ENCODE results near the gene LHFPL2. TPM values are rescaled to one million over a fixed set of nuclear protein-coding genes. Genes with fewer than 3 reads are reported as not detected.
"Not testable (repeated sequence)": the region's sequence is repeated elsewhere in the genome, so short reads cannot be mapped to it uniquely, and the experiment has no call there.

The LHFPL2 gene
- total RNA-seq, 1 experiment from 2014 or later: 33.9 TPM

DNA sequence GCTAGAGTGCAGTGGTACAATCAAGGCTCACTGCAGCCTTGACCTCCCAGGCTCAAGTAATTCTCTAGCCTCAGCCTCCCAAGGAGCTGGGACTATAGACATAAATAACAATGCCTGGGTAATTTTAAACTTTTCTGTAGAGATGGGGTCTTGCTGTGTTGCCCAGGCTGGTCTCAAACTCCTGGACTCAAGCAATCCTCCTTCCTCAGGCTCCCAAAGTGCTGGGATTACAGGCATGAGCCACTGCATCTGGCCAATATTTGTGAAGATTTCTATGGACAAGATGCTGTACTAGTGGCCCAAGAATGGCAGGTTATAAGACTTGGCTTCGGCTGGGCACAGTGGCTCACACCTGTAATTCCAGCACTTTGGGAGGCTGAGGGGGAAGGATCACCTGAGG lies 18.4 kb upstream of the LHFPL2 start:
- not testable (repeated sequence) for DNase-seq (ENCODE audit: low read depth)

DNA sequence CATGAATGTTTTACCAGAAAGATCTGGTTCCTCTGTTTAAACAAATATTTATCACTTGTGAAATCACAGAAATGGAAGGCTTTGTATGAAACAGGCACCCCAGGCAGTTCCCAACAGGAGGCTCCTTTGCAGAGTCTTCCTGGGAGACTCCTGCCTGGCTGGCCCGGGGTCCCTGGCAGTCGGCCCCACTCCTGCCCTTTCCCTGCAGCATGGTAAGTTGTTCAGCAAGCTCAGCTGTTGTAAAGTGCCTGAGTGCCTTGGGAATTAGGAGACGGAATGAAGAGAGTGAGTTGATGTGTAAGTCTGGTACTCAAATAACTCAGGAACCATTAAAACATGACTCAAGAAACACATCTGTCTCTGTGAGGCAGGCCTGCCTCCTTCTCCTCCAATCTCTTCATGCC lies 17.5 kb upstream of the LHFPL2 start:
- no peak for DNase-seq (ENCODE audit: low read depth)

DNA sequence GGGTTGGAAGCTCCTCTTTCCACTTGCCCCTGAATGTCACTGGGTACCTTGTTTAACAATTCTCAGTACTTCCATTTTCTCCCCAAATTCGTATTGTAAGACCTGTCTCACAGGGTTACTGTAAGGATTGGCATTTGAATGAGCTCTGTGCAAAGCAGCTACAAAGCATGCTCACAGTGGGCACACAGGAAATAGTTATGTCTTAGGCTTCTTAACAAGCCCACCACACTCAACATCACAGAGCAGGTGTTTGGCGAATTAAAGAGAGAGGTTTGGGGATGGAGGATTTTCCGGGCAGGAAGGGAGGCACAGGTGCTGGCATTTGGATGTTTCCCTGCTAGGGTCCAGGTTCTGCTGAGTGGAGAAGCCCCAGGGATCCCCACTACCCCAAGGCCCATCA lies 17.0 kb upstream of the LHFPL2 start:
- no peak for DNase-seq (ENCODE audit: low read depth)

DNA sequence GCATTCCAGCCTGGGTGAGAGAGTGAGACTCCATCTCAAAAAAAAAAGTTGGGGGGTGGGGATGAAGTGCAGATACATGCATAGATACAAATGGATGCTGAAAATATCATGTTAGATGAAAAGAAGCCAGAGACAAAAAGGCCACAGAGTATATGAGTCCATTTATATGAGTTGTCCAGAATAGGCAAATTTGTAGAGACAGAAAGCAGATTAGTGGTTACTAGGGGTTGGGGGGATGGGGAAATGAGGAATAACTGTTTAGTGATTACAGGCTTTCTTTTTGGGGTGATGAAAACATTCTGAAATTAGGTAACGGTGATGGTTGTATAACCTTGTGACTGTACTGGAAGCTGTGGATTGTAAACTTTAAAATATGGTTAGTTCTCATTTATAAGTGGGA lies 13.8 kb upstream of the LHFPL2 start:
- DNase-seq (ENCODE audit: low read depth): no peak

DNA sequence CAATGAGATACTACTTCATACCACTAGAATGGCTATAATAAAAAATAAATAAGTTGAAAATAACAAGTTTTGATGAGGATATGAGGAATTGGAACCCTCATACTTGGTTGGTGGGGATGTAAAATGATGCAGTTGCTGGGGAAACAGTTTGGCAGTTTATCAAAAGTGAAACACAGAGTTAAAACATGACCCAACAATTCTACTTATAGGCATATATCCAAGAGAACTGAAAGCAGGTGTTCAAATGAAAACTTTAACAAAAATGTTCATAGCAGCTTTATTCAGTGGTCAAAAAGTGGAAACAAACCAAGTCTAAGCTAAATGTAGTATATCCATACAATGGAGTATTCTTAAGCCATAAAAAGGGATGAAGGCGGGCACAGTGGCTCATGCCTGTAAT lies 13.1 kb upstream of the LHFPL2 start:
- DNase-seq (ENCODE audit: low read depth): no peak

DNA sequence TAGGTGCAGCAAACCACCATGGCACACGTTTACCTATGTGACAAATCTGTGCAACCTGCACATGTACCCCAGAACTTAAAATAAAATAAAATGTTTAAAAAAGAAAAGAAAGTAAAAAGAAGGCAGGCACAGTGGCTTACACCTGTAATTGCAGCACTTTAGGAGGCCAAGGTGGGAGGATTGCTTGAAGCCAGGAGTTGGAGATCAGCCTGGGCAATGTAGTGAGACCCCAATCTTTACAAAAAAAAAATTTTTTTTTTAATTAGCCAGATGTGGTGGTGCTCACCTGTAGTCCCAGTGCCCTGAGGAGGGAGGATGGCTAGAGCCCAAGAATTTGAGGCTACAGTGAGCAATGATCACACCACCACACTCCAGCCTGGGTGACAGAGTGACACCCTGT lies 12.5 kb upstream of the LHFPL2 start:
- DNase-seq (ENCODE audit: low read depth): no peak

DNA sequence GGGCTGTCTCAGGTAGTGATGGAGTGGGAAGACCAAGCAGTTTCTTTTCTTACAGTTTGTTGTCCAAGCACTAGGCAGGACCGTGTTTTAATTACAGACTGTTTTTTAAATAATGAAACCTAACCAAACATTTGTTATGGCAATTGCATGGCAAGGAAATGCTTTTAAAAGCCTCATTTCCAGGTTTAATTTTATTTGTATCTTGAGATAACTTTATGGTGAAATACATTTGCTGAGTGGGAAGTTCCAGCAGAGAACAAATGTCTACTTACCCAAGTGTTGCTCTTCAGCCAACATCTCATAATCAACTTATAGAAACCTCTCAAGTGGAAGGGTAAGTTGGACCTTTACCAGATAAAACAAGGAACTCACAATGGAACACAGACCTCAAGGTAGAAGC lies 11.8 kb upstream of the LHFPL2 start:
- DNase-seq (ENCODE audit: low read depth): no peak

DNA sequence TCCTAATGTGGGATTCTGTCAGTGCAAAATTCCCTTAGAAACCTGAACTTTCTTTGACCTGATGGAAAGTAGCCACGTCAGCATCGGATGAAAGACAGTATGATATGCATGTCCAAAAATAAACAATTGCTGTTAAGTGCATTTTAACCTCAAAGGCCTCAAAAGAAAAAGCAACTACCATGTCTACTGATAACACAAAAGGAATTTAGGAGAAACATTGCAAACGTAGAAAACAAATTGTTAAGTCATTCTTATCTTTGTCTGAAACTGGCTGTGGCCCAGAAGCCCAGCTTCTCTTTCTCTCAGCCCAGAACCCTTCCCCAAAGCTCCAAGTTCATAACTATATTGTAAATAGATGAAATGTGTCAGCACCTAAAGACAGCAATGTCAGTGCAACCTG lies 11.1 kb upstream of the LHFPL2 start:
- DNase-seq (ENCODE audit: low read depth): no peak

DNA sequence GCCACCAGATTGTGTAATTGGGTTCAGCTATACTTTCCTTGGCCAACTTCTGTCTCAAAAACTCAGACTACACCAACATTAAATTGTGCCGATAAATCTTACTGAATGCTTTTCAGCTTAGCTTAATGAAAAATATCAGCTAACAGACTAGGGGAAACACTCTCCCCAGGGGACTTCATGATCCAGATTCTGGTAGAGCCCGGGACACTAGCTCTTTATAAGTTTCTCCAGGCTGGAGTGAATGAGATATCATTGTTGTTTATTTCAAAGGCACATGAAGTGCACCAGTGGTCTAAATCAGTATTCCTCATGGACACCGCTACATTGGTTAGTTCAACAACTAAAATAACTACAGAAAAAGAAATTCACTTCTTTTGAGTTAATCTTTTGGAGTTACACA lies 10.5 kb upstream of the LHFPL2 start:
- no peak for DNase-seq (ENCODE audit: low read depth)

DNA sequence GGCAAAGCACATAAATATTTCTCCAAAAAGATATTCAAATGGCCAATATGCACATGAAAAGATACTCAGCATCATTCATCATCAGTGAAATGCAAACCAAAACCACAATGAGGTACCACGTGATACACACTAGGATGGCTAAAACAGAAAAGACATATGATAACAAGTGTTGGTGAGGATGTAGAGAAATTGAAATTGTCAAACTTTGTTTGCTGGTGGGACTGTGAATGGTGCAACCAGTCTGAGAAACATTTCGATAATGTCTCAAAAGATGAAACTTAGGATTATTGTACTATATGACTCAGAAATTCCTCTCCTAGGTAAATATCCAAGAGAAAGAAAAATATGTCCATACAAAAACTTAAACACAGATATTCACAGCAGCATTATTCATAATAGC lies 8.6 kb upstream of the LHFPL2 start:
- no peak for DNase-seq (ENCODE audit: low read depth)

DNA sequence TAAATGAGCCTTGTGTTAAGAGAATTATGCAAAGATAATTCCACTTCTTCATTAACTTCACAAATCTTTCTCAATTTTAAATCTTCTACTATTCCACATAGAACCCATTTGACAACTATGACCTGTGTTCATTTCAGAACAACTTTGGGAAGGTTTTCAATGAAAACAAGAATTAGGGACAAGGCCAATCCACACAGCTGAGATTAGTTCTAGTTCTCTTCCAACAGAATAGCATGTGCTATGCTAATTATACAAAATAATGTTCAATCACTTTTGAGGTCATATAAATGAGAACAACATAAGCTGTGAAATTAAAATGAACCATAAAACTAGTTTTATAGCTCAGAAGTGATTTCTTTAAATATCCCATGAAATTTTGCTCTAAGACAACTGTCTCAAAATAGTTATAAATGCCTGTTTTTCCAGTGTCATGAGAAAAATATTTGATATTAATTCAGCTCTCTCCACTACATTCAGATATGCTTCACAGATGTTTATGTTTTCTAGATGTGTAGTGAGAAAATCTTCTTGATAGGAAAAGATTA lies 7.2 kb upstream of the LHFPL2 start:
- no peak for DNase-seq (ENCODE audit: low read depth)

DNA sequence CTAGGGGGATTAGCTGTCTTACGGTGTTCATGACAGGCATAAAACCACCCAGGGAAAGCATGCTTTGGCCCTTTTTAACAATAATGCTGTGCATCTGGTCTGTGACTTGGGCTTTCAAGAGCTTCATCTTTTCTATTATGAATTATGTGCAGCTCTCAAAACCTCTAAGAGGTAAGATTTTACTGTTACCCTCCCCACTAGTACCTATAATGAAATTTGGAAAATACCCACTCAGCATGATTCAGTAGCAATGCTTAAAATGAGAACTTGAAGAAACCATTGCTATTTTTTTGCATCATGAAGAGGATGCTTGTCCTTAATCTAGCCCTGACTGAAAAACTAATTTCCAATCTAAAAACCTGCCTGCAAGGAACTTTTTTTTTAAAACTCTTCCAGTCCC lies 5.8 kb upstream of the LHFPL2 start:
- no peak for DNase-seq (ENCODE audit: low read depth)

DNA sequence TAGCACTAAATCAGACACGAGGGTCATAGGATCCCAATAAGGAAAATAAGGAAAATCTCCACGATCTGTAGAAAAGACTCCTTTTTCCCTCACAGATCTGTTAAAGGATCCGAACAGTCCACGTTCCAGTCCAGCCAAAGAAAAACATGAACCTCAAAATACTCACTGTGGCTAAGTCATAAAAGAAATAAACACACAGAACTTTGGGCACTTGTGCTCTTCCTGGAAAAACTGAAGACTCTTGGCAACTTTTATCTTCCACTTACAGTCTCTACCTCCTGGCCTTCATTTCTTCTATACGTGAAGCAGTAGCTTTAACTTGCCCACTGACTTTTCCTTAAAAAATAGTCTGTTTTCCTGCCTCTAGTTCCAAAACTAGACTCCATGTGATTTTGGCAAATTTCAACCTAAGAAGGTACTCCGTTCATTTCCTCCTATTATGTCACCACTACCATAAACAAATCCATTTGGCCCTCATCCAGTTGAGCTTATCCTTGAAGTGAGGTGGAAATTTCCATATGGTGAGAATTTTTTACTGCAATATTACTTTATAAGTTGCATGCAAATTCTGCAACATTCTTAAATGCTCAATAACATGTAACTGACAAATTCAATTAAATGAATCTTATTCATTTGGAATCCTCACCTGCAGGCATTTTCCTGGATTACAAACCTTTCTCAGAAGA lies 5.3 kb upstream of the LHFPL2 start:
- DNase-seq (ENCODE audit: low read depth): no peak

DNA sequence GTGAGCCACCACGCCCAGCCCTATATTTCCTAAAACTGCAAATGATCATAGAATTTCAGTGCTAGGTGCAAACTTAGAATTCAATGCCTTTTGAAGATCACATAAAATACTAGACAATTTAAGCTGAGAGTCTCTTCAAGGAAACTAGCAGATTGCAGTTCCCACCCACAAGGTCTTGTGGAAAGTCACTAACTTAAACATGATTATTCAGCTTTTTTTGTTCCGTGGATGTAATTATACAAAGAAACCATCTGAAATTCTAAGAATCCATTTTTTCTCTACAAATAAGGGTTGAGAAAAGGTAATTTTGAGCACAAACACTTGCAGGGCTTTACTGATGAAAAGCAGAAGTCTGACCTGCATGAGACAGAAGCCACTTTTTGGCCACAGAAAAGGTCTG lies 4.5 kb upstream of the LHFPL2 start:
- DNase-seq (ENCODE audit: low read depth): no peak

DNA sequence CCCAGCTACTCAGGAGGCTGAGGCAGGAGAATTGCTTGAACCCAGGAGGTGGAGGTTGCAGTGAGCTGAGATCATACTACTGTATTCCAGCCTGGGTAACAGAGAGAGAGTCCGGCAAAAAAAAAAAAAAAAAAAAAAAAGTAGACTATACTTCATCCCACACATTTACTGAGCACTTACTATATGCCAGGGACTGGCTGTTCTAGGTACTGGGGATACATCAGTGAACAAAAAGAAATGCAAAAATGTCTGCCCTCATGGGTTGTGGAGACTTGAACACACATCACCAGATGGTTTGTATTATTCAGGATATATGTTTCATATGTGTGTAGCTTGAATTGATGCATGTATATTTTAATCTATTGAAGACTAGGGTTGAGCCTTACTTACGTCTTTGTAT lies 2.9 kb upstream of the LHFPL2 start:
- DNase-seq (ENCODE audit: low read depth): no peak

DNA sequence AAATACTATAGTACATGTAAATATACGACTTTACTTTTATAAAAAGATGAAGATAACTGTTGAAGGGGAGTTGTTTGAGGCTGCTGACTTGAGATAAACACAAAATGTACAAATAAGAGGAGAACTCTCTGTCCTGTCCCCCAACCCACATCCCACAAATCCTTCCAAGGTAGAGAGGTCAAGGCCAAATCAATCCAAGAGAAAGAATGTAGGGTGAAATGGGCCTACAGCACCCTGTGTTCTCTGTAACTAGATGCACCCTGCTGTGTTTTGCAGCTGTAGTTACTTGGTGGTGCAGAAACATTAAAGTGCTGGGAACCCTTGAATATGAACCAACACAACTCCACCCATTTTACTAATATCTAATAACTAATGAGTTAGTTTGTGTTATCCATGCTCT lies 2.0 kb upstream of the LHFPL2 start:
- DNase-seq (ENCODE audit: low read depth): no peak

DNA sequence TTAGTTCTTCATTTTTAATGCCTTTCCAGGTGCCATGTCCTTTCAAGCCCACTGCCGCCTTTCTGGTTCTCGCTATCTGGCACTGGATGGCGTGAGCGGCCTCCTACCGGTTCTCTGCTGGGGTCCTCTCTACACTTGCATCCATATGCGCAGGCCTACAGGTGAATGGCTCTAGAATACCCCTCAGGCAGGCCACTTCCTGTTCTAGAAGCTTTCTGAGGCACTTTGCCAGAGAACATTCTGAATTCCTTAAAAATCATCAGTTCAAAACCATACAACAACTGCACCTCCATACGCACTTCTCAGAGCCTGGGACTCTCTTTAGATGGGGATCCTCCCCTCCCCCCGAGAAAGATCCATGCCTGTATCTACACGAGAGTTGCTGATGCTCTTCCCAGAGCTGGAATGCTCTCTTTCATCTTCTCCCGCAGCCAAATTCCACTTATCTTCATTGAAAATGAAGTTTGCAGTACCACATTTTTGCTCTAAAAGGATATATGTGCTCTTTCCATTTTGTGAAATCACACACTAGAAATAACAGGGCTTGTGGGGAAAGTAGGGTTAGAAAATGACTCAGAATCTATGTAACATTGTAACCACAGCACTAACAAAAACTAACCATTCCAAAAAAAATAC lies 1.4 kb upstream of the LHFPL2 start:
- DNase-seq (ENCODE audit: low read depth): no peak

DNA sequence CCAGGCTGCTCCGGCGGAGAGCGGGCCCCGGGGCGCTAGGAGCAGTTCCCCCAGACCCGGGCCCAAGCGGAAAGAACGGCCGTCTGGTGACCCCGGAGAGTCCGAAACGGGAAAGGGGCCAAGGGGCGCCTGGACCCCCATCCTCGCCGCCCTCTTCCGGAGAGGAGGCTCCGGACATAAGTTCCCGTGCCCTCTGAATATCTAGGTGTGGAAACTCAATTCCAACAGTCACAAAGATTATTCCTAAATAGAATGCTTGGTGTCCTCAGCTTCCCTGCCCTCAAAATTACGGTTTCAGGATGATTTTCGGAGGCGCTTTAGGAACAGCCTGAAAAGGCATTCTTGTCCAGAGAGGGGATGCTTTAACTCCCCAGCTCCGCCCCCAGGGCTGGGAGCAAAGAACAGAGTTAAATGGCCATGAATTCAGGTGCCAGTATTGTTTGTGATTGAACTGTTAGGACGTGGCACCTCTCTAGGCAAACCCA lies 681 bp upstream of the LHFPL2 start:
- DNase-seq (ENCODE audit: low read depth): peak; percentile 33

DNA sequence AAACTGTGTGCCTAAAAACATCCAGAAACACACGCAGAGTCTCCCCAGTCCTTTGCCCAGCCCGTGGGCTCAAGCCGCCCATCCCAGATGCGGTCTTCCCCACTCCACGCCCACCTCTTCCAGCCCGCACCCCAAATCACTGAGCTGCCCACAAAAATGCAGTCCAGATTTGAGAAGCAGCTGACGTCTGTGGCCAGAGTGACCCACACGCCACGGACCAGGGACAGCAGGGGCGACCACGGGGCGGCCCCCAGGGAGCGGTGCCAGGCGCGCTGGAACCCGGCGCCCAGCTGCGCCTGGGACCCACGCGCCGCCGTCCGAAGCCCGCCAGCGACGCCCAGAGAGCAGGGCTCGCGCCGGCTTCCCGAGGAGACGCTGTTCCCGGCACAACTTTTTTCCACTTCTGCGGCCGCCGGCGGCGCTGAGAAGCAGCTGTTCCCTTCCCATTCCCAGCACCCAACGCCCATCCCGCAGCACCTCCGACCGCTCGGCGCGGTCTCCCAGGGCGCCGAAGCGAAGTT lies 674 bp downstream of the LHFPL2 start:
- peak; percentile 71 for DNase-seq (ENCODE audit: low read depth)

DNA sequence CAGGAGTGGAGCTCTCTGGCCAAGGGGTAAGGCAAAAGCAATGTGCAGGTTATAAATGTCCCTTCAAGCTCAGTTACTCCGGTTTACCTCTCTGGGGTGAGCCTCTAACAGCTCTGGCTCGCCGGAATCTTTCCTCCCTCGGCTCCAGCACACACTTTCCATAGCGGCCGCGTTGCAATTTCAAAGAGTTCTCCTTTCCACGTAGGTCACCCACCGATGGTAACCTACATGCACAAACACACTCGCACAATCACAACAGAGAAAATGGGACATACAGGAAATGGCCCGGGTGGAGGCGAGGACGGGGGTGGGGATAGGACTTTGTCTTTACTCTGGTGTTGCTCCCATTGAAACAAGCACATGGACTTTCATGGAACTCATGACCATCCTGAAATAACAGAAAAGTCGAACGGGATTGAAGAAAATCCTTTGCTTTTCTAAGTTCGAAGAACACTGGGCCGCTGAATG lies 1.2 kb downstream of the LHFPL2 start:
- peak; percentile 64 for DNase-seq (ENCODE audit: low read depth)

DNA sequence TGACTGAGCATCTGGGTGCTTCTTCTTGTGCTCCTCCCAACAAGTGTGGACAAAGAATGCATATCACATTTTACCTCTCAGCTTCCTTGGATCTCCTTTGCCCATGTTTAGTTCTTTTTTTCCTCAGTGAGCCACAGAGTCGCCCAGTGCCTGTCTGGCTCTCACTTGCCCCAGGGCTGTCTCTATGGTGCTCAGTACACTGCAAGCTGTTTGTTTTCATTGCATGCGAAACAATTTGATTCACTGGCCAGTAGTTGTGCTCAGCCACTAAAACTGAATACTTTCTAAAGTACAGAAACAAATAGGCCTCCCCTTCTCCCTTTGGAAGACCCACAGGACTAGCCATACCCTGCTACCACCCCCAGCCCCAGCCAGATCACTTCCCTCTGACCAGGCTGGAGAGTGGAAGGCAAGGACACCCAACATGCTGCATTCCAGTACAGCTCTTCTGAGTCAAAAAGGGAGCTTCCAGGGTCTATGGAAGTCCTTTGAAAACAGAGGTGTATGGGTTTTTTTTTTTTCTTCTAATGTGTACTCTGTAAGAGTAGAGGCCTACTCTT lies 3.8 kb downstream of the LHFPL2 start:
- DNase-seq (ENCODE audit: low read depth): no peak

DNA sequence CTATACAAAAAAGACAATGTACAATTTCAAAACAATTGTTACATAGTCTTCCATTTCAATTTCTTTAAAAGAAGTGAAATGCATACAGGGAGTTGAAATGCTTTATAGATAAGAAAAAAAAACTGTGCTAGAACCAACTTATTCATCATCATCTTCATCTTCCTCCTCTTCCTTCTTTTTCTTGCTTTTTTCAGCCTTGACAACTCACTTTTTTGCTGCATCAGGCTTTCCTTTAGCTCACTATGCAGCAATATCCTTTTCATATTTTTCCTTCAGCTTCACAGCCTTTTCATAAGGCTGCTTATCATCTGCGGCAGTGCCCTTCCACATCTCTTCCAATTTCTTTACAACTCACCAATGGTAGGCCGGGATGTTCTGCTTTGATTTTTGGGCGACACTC lies 4.4 kb downstream of the LHFPL2 start:
- DNase-seq (ENCODE audit: low read depth): no peak

DNA sequence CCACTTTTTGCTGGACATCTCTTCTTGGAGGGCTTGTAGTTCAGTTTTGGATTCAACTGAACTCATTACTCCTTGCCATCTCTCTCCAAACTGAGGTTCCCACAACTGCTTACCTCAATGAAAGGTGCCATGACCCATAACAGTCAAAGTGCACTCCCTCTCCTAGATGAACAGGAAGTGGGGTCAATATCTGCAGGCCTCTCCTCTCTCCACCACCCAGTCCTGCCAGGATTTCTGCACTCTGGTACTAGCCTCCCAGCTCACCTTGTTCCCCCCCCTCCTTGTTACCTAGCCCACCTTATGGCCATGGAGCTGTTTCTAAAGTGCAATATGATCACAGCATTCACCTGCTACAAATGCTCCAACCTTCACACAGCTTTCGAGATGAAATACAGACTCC lies 5.9 kb downstream of the LHFPL2 start:
- no peak for DNase-seq (ENCODE audit: low read depth)

All from Daoy (cell line).